Measurements from ENCODE around the gene NQO2.
"Not testable (repeated sequence)": the region's sequence is repeated elsewhere in the genome, so short reads cannot be mapped to it uniquely, and the experiment has no call there.

DNA sequence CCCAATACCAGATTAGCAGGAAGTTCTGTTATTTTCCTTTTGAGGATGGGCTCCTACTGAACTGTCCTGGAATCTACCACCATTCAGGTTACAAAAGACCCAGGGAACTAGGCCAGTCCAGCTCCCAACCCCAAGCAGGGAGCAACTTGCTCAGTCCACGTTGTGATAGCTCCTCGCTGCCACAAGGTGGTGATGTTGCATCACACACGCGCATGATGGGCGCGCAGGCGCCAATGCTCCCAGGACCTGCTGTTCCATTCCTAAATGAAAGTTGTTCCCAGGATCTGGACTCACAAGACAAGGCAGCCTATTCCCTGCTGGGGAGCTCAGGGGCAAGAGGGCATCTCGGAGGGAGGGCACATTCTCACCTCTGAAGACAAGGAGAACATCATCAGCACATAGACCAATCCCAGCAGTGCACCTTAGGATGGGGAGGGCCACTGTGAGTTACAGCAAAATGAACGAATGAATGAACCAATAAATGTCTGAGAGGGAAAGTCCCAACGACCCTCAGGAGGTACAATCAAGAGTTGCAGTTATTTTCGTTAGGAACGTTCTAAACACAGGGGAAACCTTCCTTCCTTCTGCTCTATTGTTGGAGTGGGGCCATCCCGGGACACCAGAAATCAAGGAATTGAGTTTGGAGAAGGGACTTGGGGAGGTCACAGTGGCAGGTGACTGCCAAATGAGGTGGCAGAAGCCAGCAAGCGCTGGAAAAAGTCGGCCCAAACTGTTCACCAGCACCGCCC is 1.3 kb upstream of the NQO2 start:
- not testable (repeated sequence) for TF ChIP-seq FOXM1 (IDR thresholded peaks at IDR 0.05; ENCODE audit: borderline replicate concordance); SP1 (IDR thresholded peaks at IDR 0.05); TARDBP (IDR thresholded peaks at IDR 0.05); BHLHE40 (IDR thresholded peaks at IDR 0.05; ENCODE audit: borderline replicate concordance); FOXA1 (IDR thresholded peaks at IDR 0.05); ARNT (IDR thresholded peaks at IDR 0.05)
